Measurements from ENCODE around the gene MAGI1.

DNA sequence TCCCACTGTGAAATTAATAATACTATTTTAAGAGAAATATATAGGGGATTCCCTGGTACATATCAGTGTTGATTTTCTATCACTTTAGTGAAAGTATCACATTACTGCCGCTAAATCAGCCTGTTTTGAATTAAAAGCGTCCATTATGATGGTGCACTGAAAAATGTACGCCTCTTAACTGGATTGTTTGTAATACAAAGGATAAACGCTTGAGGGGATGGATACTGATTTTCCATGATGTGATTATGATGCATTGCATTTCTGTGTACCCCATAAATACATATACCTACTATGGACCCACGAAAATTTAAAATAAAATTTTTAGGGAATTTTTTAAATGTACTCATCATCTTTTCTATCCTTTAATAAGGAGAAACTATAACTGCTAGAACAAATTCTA, 478.6 kb downstream of the MAGI1 start:
- TF ChIP-seq POLR2A (IDR thresholded peaks at IDR 0.05): no peak
- TF ChIP-seq, protein P1, sequence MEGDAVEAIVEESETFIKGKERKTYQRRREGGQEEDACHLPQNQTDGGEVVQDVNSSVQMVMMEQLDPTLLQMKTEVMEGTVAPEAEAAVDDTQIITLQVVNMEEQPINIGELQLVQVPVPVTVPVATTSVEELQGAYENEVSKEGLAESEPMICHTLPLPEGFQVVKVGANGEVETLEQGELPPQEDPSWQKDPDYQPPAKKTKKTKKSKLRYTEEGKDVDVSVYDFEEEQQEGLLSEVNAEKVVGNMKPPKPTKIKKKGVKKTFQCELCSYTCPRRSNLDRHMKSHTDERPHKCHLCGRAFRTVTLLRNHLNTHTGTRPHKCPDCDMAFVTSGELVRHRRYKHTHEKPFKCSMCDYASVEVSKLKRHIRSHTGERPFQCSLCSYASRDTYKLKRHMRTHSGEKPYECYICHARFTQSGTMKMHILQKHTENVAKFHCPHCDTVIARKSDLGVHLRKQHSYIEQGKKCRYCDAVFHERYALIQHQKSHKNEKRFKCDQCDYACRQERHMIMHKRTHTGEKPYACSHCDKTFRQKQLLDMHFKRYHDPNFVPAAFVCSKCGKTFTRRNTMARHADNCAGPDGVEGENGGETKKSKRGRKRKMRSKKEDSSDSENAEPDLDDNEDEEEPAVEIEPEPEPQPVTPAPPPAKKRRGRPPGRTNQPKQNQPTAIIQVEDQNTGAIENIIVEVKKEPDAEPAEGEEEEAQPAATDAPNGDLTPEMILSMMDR (IDR thresholded peaks at IDR 0.05): no peak

Data from uterus (tissue), 2 donors.